Islet precursor cell (in vitro differentiated cells): ENCODE measurements around the gene RPTOR.

ENCODE experiments used
- DNase-seq: peaks from one replicate; pipeline ENCODE4 v3.0.0-alpha.2; 2018

The RPTOR gene

GRCh38 chr17:80646328-80646727 lies 101.7 kb downstream of the RPTOR start:
- no peak for DNase-seq

- no peak for DNase-seq
These were observed 103.1 kb downstream of the RPTOR start for GRCh38 chr17:80647746-80648145.

DNA sequence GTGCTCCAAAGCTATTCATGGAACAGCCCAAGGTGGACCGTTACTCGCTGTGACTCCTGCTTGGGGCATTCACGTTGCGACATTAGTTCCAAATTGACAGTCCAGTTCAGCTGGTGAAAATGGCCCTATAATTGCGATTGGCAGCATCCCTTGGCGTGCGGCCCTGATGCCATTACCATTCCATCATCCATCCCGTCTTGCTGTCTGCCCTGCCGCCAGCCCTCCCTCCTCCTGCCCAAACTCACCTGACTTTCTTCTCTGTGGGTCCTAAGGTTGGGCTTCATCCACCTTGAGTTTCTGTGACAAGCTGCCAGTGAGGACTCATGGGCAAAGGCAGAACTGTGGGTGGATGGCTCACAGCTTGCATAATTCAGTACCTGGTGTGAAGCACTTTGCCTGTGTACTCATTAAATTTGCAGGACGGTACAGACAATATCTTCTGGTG lies 104.6 kb downstream of the RPTOR start:
- no peak for DNase-seq

- DNase-seq = peak; percentile 94
These were observed 105.2 kb downstream of the RPTOR start for GRCh38 chr17:80649672-80650330.

- no peak for DNase-seq
These were observed 105.7 kb downstream of the RPTOR start for GRCh38 chr17:80650331-80650672.

GRCh38 chr17:80650751-80651518 lies 106.3 kb downstream of the RPTOR start:
- DNase-seq = no peak

- DNase-seq = no peak
These were observed 108.2 kb downstream of the RPTOR start for GRCh38 chr17:80652756-80653330.

DNA sequence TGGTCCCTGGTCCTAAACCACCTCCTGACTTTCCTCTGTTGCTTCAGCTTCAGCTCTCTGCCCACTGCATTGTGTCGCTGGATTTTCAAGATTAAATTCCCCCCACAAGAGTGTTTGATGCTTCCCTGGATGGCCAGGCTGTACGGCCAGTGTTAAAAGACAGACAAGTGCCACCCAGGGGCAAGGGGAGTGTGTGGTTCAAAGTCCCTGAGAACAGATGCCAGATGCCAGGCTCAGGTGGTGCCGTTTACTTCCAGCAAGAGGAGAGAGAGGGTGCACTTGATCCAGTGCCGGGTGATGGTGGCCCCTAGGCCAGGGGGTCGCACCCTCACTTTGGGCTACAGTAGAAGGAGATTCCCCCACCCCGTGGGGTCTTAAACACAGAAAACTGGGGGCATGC lies 109.2 kb downstream of the RPTOR start:
- no peak for DNase-seq

GRCh38 chr17:80655608-80656007 lies 111.0 kb downstream of the RPTOR start:
- no peak for DNase-seq

DNA sequence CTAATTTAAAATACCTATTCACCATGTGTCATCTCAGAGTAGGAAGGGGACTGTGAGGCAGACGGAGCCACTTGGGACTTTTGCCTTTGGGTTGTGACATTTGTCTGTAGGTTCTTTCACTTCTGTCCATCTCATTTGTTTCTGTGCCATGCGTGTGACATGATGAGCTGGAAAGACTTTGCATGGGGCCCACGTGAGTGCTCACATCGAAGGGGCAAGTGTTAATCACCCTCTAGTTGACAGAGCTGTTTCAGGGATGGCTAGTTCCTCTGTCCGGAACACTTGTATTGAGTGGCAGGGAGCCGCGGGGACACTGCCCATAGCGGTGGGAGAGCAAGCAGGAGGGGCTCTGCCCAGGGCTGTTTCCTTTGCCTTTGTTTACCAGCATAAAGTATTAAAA lies 112.0 kb downstream of the RPTOR start:
- no peak for DNase-seq

- DNase-seq = no peak
These were observed 112.9 kb downstream of the RPTOR start for GRCh38 chr17:80657561-80657960.

DNA sequence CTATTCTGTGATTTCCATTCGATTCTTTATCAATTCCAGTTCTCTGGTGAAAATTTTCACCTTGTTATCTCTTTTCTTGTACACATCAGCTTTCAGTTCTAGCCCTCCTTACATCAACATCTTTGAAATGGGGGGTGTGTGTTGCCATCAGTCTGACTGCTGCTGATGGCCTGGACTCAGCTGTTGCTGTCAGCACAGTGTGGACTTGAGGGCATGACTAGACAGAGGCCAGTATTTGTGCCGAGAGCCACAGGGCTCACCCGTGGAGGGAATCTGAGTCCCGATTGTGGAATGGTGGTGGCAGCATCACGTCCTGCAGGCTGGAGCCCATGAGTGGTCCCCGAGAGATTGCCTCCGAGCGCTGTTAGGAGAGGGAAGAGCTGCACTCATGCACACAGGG lies 114.2 kb downstream of the RPTOR start:
- DNase-seq = no peak

GRCh38 chr17:80659651-80660050 lies 115.0 kb downstream of the RPTOR start:
- DNase-seq = no peak

DNA sequence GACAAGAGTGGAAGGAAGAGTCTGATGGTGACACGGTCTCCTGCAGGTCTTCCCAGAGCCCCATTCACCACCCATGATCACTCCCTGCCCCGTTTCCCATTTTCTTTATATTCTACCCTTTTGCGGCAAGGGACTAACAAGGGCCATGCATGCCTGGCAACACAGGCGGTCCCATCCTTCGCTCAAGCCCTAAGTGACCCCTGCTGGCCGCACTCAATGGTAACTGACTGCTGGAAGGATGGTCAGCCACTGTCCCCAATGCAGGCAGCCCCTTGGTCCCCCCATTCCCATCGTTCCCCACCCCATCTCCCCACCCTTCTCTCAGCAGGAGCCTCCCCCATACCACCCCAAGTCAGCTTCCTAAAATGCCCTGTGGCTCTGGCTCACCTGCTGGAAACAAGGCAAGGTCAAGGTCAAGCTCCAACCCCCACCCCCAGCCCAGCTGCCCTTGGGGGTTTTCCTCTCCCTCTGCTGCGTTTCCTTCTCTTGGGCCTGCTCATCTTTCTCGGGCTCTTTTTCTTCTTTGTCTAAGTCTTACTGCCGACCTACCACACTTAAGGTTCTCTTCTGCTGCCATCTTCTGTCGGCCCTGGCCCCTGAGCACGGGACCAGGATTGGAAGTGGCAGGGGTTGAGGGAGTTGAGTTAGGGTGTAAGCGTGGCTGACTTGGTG lies 116.0 kb downstream of the RPTOR start:
- no peak for DNase-seq

DNA sequence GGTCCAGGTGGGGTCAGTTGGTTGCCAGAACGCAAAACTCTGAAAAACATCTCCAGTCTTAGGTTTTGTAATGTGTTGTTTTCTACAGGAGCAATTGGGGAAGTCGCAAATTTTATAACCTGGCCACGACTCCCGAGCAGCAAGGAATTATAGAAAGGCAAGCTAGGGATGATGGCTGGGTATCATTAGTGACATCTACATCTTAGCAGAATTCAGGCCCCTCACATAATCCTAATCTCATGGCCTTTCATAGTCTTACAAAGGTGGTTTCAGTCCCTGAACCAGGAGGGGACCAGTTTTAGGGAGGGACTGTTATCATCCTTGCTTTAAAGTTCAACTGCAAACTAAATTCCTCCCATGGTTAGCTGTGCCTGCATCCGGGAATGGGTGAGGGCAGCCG lies 117.9 kb downstream of the RPTOR start:
- DNase-seq = no peak

DNA sequence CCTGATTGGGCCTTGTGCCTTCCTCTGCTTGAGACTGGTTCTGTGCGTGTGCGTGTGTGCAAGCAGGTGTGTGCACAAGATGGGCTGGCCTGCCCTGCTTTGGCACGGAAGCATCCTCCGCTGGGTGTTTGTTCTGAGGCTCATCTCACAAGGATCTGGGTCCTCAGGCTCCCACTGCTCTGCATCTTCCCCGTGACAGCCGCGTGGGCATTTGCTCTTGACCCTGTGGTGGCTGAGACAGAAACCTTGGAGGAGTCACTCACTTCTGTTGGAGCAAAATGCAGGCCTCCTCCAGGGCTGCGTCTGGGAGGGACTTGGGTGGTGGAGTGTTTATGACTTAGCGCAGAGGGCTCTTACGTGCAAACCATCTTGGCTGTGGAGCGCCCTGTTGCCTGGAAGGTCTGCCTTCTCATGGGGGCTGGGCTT lies 119.2 kb downstream of the RPTOR start:
- DNase-seq = peak; percentile 65

GRCh38 chr17:80664217-80664790 lies 119.7 kb downstream of the RPTOR start:
- no peak for DNase-seq

GRCh38 chr17:80665792-80666191 lies 121.2 kb downstream of the RPTOR start:
- DNase-seq = no peak

- no peak for DNase-seq
These were observed 122.2 kb downstream of the RPTOR start for GRCh38 chr17:80666867-80667266.

GRCh38 chr17:80667462-80668277 lies 123.0 kb downstream of the RPTOR start:
- no peak for DNase-seq

GRCh38 chr17:80668375-80669148 lies 123.9 kb downstream of the RPTOR start:
- no peak for DNase-seq
